GM18507 (cell line): Measurements from ENCODE around the gene TOMT.
"Not testable (repeated sequence)": the region's sequence is repeated elsewhere in the genome, so short reads cannot be mapped to it uniquely, and the experiment has no call there.

Experiments
- DNase-seq: peaks from one replicate; pipeline ENCODE4 v3.0.0; 2011; ENCODE audit warnings: low read depth; ENCODE audit not compliant: insufficient read length; ENCODE audit errors: extremely low spot score
- FAIRE-seq: peaks from 2 replicates; lab custom pipeline; 2011; peaks lifted over from hg19 to GRCh38; lab: Jason Lieb, UNC

The TOMT gene

DNA sequence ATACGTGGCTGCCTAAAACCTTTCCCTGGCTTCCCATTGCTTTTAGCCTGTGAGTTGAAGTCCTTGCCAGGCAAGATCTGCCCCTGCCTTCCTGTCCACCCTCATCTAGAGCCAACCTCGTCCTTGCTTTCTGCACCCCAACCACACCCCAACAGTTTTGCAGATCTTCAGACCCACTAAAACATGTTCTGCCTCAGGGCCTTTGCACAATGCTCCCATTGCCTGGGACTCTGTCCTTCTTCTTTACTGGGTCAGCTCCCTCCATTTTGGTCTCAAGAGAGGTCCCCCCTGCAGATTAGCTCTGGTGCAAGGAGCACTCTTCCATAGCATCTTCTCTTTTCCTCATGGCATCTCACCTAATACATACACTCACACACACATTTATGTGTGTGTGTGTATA is 15.2 kb downstream of the TOMT start:
- no peak for DNase-seq
- FAIRE-seq: no peak

DNA sequence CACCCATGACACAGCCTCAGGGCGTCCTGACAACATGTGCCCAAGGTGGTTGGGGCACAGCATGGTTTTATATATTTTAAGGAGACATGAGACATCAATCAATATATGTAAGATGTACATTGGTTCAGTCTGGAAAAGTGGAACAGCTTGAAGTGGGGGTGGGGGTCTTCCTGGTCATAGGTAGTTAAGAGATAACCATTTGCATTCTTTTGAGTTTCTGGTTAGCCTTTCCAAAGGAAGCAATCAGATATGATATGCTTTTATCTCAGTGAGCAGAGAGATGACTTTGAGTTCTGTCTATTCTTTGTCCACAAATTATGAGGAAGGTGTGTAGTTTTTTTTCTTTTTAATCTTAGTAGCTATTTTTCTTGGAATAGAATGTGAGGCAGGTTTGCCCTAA is 16.9 kb downstream of the TOMT start:
- DNase-seq (no peak), FAIRE-seq (no peak)

- no peak for DNase-seq
Measured at GRCh38 chr11:72123117-72123653, 17.5 kb downstream of the TOMT start.

DNA sequence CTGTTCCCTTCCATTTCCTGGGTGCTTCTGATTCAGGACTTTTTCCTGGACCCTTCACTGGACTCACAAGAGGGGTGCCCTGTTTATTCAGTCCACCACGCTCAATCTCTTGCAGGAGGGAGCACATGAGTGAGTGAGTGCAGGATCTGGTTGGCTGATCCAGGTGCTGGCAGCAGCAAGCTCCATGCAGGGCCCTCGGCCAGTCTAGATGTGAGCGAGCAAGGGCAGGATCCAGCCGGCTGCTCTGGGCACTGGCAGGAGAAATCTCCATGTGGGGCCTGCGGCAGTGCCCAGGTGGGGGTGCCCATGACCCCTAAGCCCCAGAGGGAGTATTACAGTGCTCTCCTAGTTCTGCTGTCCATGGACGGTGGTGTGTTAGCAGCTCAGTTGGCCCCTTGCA is 18.3 kb downstream of the TOMT start:
- no peak for FAIRE-seq
- DNase-seq: no peak

More at GRCh38 chr11:72123117-72123653, 17.5 kb downstream of the TOMT start:
- FAIRE-seq: no peak

GRCh38 chr11:72125956-72126355 is 20.2 kb downstream of the TOMT start:
- no peak for DNase-seq
- FAIRE-seq: no peak

DNA sequence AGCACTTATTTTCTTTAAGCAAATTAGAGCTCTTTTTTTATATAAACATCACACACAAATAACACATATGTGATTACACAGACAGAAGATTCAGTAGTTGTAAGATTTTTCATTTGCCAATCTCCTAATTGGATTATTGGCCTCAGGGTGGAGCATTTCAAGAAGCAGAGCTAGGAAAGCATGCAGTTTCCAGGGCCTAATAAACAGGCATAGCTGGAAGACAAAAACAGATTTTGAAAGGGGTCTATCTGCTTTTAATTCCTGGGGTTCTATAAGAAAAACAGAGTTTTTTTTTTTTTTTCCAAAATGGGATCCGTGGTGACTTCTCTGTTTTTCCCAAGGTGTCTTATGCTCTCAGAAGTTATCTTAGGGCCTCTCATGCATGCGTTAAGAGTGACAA is 22.2 kb downstream of the TOMT start:
- DNase-seq: no peak
- FAIRE-seq: no peak

GRCh38 chr11:72129381-72129780 is 23.7 kb downstream of the TOMT start:
- no peak for FAIRE-seq
- no peak for DNase-seq

DNA sequence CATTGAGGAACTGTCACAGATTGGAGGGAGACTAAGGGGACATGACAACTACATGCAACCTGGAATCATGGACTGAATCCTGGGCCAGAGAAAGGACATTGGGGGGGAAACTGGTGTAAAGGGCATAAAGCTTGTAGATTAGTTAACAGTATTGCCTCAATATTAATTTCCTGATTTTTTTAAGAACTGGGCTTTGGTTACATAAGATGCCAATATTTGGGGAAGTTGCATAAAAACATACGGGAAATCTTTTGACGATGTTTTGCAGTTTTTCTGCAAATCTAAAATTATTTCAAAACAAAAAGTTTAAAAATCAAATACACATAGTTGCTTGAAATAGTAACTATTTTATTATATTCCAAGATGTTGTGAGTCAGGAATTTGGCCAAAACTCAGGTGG is 26.9 kb downstream of the TOMT start:
- FAIRE-seq (no peak), DNase-seq (no peak)

DNA sequence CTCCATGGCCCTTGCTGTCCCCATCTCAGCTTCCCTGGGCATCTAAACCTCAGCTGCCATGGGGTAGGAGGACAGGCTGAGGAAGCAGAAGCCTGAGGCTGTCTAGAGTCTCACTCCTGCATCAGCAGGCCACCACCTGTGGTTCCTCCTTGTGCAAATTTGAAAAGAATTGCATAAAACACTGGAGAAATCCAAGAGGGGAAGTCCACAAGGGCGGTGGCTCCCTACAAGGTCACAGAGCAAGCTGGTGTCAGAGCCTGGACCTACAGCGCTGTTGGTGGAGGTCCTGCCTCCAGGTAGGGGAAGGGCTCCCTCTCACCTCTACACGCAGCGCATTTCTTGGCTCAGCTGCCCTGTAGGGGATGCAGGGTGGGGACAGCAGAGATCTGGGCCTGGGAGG is 29.7 kb downstream of the TOMT start, which contains the start of gene FOLR3:
TSS of gene FOLR3 (plus strand) at position 253 of the 400 bp plus-strand sequence. CDS start 228 bp downstream, outside the sequence.
- not testable (repeated sequence) for DNase-seq, FAIRE-seq

GRCh38 chr11:72135891-72136683 is 30.4 kb downstream of the TOMT start:
- no peak for DNase-seq
- FAIRE-seq: no peak

DNA sequence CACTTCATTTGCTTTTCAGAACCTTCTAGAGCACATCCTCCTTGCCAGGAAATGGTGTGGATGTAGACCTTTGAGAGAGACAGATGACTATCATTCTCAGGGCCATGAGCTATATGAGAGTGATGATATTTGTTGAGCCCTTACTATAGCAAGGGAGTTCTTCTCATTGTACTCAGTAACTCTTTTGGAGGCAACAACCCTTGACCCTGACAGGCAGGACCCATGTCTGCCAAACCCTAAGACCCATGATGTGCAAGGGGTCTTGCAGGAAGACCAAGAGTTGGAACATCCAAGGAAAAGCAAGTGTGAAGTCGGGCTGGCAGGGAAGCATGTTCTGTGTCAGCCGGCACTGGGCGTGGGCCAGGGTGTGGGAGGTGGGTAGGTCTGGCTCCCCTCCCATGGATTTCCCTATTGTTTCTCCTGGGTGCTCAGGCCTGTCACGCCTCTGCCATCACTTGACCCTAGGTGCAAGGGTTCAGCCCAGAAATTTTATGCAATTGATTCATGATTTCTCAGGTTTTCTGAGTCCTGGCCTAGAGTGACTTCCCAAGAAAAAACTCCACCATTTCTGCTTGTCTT is 31.0 kb downstream of the TOMT start:
- FAIRE-seq (no peak), DNase-seq (no peak)

DNA sequence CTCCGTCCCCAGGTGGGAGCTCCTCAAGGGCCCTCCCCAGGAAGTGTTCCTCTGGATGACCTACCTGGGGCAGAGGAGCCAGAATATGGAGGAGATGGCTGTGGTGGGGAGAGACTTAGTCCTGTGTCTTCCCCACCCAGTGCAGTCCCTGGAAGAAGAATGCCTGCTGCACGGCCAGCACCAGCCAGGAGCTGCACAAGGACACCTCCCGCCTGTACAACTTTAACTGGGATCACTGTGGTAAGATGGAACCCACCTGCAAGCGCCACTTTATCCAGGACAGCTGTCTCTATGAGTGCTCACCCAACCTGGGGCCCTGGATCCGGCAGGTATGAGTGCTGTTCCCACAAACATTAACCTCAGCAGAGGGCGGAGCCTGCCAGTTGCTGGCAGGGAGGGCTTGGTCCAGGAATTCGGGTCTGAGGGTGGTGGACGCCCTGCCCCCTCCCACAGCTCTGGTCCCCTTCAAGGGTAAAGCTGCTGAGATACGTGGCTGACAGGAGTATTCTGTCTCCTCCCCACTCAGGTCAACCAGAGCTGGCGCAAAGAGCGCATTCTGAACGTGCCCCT is 33.2 kb downstream of the TOMT start:
- FAIRE-seq (no peak), DNase-seq (no peak)

- FAIRE-seq: no peak
- DNase-seq: no peak
Measured at GRCh38 chr11:72139500-72139899, 33.8 kb downstream of the TOMT start.

- FAIRE-seq: no peak
- no peak for DNase-seq
Measured at GRCh38 chr11:72140661-72141060, 34.9 kb downstream of the TOMT start.

GRCh38 chr11:72141066-72141465 is 35.3 kb downstream of the TOMT start:
- DNase-seq: no peak
- no peak for FAIRE-seq

- FAIRE-seq, DNase-seq: not testable (repeated sequence)
Measured at GRCh38 chr11:72142086-72142485, 36.4 kb downstream of the TOMT start.

DNA sequence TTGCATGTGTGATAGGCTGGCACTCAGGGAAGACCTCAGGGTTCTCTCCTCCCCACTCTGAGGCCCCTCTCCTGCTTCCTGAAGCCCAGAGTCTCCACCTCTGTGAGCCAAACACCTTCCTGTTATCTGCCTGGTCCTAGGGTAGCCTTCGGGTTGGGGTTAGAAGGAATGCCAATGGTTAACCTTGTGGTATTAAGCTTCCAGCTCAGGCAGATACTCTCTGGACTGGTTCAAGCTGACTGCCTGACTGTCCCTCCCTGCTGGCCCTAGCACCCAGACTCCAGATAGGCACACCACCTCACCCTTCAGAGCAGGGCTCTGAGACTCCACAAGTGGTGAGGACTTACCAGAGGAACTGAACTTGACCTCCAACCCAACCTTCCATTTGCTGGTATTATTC is 36.8 kb downstream of the TOMT start:
- DNase-seq, FAIRE-seq: not testable (repeated sequence)

GRCh38 chr11:72144807-72145565 is 39.3 kb downstream of the TOMT start:
- FAIRE-seq (no peak), DNase-seq (no peak)

- DNase-seq (no peak), FAIRE-seq (no peak)
Measured at GRCh38 chr11:72146625-72147024, 40.9 kb downstream of the TOMT start.

- no peak for FAIRE-seq
- DNase-seq: no peak
Measured at GRCh38 chr11:72150882-72151281, 45.2 kb downstream of the TOMT start.
